Activated CD8-positive, alpha-beta memory T cell treated with anti-CD3 and anti-CD28 coated beads for 36 hours (primary cell): Measurements from ENCODE around the gene ZNF761. TPM values are rescaled to one million over a fixed set of nuclear protein-coding genes. Genes with fewer than 3 reads are reported as not detected.
"Not testable (repeated sequence)": the region's sequence is repeated elsewhere in the genome, so short reads cannot be mapped to it uniquely, and the experiment has no call there.

Experiments used
- CTCF ChIA-PET: fragments of 350-600 bp; sonication (Branson Sonifier 250); formaldehyde crosslinking; loops from one replicate; lab custom pipeline; 2021; ENCODE audit warnings: antibody characterized with exemption; lab: Charles Lee
- POLR2A ChIA-PET: fragments of 350-600 bp; sonication (Branson Sonifier 250); formaldehyde crosslinking; loops from one replicate; lab custom pipeline; 2021; ENCODE audit warnings: antibody characterized with exemption; lab: Charles Lee
- total RNA-seq, 2 experiments: library from RNA; stranded (reverse); gene quantifications; one replicate each; pipeline ENCODE4 v1.2.3, GENCODE V29; 2021

Gene ZNF761
- total RNA-seq, 2 experiments from 2014 or later = 9.5 to 9.7 TPM

GRCh38 chr19:53503671-53504364 is 72.0 kb downstream of the ZNF761 start:
- CTCF ChIA-PET, POLR2A ChIA-PET: not testable (repeated sequence)

DNA sequence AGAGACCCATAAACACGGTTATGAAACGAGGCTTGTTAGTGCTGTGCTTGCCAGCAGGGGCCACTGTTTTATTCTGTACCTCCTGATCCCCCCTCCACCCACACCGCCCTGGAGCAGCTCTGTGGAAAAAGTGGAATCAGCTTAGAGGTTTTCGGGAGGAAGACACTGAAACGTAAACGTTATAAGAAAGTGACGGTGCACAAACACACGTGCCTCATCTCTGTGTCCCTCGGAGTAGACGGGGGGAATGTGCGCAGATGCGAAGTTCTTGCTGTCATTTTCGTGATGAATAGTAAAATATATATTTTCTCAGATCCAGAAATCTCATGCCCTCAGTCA is 72.5 kb downstream of the ZNF761 start:
- CTCF ChIA-PET, POLR2A ChIA-PET: not testable (repeated sequence)

- CTCF ChIA-PET = no interaction called here
Observed at GRCh38 chr19:53504885-53505284, 73.1 kb downstream of the ZNF761 start.

GRCh38 chr19:53506728-53507127 is 74.9 kb downstream of the ZNF761 start:
- POLR2A ChIA-PET = no interaction called here
- CTCF ChIA-PET = no interaction called here

More at GRCh38 chr19:53504885-53505284, 73.1 kb downstream of the ZNF761 start:
- POLR2A ChIA-PET = no interaction called here

Other genes starting within 250 kb of the ZNF761 start
- 1 to 10 TPM; 3.5 to 4.3 TPM for gene ZNF665, start 238.6 kb upstream of the ZNF761 start, total RNA-seq
- 1 to 10 TPM; 4.9 to 5.0 TPM for gene ZNF677, start 177.1 kb upstream of the ZNF761 start, total RNA-seq
- not detected for gene VN1R2, start 173.7 kb upstream of the ZNF761 start, total RNA-seq
- gene VN1R4, start 164.3 kb upstream of the ZNF761 start, total RNA-seq = not detected
- gene ZNF845, start 98.2 kb upstream of the ZNF761 start, total RNA-seq = 1 to 10 TPM; 4.8 to 5.1 TPM
- 10 to 100 TPM; 17.0 to 18.3 TPM for gene ZNF525, start 66.3 kb upstream of the ZNF761 start, total RNA-seq
- 1 to 10 TPM; 8.8 to 9.7 TPM for gene ZNF765, start 36.8 kb upstream of the ZNF761 start, total RNA-seq
- 1 to 10 TPM; 5.7 to 6.0 TPM for gene ZNF813, start 35.7 kb downstream of the ZNF761 start, total RNA-seq
- 10 to 100 TPM; 15.6 to 18.8 TPM for gene ZNF331, start 106.2 kb downstream of the ZNF761 start, total RNA-seq
- gene DPRX, start 200.0 kb downstream of the ZNF761 start, total RNA-seq = not detected